NCI-H510A treated with DMSO at 0.1 percent for 48 hours (cell line): ENCODE data around the gene GPR15.

Source experiments
- DNase-seq: peaks from one replicate; lab custom pipeline; 2025; lab: John Stamatoyannopoulos, UW

GPR15 gene

DNA sequence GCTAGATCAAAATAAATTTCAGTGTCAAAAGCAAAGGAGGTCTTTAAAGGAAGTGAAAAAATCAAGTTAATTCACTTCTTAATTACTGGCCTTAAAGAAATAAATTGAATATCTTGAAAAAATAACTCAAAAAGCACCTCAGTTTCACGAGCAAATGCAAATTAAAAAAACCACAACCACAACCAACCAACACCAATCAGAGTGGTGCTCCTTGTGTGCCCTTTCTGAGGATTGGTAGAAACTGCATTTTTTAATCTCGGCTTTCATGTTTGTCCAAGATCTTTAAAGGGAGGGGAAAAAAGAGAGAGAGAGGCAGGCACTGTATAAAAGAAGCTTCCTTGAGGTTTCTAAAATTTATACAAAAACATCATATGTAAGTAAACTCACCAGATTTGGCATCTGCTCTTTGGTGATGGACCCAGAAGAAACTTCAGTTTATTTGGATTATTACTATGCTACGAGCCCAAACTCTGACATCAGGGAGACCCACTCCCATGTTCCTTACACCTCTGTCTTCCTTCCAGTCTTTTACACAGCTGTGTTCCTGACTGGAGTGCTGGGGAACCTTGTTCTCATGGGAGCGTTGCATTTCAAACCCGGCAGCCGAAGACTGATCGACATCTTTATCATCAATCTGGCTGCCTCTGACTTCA is at the start of gene GPR15:
Gene GPR15 (plus strand): TSS at position 357 of the 653 bp plus-strand sequence. CDS start 56 bp downstream, at position 413.
- no peak for DNase-seq

DNA sequence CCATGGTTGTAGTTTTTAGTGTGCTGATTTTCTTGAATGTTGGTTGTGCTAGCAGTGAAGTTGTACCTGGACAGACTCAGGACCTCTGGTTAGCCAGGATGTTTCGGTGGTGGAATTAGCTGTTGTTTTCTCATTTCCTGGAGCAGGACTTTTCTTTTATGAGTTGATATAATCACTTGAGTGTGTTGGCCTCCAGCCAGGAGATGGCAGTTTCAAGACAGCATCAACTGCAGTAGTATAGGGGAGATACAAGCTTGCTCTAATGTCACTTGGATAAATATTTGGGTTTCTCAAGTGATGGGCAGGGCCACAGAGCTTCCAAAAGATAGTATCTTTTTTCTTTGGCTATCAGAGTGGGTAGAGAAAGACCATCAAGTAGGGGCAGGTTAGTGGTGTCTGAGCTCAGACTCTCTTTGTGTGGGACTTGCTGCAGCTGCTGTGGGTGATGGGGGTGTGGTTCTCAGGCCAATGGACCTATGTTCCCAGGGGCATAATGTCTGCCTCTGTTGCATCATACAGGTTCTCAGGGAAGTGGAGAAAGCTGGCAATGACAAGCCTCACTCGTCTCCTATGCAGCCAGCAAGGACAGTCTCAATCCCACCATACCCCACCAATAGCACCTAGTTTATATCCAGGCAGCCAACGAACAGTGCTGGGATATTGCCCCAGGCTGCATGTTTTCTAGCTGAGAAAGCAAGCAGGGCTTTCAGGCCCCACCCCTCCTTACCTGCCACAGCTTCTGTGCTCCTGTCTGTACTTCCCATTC is 48.9 kb upstream of the GPR15 start:
- DNase-seq = no peak

DNA sequence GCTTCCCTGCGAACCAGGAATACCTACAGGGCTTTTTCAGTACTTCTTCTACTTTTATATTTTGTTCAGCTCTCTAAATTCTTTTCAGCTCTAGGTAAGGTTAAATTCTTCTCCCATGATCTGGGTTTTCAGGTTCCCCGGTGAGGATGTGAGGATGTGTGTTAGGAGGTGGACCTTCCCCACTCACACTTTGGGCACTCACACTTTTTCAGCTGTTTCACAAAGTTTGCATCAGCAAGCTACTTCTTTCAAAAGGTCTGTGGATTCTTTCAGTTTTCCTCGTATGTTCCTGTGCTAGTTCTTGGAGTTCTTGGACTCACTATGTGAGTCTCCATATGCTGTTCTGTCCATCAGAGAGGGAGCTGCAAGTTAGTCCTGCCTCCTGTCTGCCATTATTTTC is 48.2 kb upstream of the GPR15 start:
- DNase-seq = no peak

DNA sequence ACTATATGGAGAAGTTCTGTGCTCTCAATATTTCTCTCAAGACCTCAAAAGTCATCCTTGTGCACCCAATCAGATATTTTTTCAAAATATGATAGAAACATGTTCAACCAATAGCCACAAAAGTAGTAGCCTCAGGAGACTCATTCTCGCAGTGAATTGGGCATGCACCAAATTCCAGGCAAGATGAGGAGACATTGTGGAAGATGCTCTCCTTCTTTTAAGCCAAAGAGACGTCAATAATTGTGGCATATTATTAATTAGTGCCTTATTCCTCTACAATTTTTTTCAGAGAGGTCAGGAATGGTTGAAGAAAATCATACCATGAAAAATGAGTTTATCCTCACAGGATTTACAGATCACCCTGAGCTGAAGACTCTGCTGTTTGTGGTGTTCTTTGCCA is 34.4 kb upstream of the GPR15 start, which contains the start of gene OR5K2:
Gene OR5K2 (plus strand): TSS at position 301 of the 400 bp plus-strand sequence. CDS start 0 bp downstream, at position 301.
- no peak for DNase-seq

DNA sequence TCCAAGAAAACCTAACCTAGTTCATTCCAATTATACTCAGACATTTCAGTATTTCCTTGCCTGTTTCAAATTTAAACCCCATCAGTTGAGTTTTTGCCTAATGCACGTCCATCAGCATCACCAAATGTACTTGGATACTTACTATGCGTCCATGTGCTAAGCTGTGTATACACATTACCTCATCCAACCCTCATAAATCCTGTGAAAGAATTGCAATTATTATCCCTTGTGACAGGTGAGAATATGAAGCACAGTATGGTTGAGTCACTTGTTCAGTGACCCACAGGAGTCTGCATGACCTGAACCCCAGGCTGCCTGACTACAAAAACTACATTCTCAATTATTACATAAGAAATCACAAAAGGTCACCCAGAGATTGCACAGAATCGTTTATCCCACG is 31.8 kb upstream of the GPR15 start:
- no peak for DNase-seq

DNA sequence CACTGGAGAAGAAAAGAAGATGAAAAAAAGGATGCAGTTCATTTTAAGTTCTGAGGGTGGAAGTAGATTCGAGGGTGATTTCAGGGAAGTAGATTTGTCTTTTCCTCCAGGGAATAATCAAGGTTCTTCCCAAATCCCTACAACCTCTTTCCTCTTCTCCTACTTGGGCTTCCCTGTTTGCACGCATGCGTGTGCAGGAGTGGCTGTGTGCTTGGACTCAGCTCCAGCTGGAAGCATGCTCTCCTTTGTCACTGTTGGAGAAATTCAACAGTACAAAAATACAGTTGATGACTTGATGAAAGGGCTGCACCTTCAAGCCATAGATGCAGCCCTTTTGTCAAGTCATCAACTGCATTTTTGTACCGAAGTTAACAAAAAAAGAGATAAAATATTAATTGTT is 30.5 kb upstream of the GPR15 start:
- DNase-seq = no peak

DNA sequence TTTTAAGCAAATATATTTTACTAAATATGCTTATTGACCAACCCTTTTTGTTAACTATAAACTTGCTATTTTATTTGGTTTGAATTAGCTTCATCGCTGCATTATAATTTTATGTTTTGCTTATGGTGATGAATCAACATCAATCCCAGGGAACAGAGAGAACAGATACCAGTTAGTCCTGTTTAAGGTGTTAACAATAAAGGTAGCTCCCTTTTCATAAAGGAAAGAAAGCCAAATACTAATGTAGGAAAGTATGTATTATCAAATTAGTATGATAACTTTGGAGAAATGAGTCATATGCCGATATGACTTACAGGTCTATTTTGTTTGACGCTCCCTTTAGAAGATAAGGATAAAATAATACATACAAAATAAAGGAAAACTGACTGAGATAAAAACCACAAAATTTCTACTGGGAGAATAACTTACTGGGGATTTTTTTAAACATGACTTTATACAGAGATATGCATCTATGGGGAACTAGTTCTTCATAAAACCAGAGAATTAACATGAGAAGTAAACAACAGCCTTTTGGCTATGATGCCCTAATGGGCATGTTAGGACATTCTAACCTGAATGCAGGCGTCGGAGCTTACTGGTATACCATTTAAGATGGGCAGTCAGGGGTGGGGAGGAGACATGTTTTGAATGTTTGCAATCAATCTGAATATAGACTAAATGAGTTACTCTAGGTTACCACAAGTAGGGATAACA is 29.8 kb upstream of the GPR15 start:
- no peak for DNase-seq

DNA sequence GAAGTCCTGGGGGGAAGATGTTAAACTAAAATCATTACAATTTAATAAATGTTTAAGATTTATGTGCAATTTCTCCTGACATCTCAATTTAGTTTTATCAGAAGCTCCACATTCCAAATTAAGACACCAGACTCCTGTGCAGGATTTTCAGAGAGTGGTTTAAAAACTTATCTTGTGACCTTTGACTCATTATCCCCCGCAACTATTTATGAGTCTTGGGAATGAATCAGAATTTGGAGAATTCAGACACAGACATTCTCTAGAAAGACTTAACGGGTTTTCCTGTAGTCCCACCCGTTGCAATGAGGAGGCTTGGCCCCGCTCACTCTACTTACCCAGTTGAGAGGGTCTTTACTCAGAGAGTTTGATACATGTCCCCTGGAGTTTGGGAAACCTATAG is 27.2 kb upstream of the GPR15 start:
- DNase-seq = no peak

DNA sequence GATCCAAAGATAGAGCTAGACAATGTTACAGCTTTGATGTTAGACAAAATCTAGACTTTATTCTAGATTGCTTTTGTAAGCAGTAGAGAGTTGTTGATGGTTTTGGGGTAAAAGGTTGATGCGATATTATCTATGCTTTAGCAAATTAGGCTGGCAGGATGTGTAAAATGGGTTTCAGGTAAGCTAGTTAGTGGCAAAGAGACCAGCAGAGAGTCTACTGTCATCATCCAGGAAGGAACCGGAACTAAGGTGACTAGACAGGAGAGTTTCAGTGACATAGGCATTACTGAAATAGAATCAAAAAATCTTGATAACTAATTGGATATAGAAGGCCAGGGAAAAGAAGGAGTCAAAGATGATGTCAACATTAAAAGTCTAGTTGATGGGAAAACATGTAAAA is 23.2 kb upstream of the GPR15 start:
- DNase-seq = no peak

DNA sequence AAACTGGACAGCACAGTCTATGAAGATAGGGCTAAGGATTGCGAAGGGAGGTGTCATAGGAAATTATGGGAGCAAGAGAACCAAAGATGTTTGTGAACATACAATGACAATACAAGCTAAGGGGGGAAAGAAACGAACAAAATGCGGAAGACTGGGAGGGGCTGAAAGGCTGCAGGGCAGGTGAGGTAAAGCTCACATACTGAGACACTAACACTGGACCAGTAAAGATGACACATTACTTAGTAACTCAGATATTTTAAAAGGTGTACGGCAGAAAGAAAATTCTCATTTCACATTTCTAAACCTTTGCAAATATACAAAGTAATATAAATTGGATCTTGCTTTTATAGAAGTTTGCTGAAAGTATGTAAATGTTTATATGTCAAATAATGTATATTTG is 19.2 kb upstream of the GPR15 start:
- no peak for DNase-seq

DNA sequence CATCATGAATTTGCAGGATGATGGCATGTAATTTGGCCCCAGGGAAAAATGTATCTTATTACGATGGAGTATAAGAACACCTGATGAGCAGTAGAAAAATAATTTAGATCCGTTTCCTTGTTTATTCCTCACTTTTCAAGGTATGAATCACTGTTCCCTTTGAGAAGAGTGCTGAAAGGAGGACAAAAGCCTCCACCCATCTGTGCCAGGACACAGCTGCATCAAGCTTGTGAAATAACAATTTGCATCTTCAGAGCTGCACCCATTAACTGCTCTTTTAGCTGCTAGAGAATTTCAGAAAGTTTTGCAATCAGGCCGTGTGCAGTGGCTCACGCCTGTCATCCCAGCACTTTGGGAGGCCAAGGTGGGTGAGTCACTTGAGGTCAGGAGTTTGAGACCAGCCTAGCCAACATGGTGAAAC is 18.7 kb upstream of the GPR15 start:
- no peak for DNase-seq

DNA sequence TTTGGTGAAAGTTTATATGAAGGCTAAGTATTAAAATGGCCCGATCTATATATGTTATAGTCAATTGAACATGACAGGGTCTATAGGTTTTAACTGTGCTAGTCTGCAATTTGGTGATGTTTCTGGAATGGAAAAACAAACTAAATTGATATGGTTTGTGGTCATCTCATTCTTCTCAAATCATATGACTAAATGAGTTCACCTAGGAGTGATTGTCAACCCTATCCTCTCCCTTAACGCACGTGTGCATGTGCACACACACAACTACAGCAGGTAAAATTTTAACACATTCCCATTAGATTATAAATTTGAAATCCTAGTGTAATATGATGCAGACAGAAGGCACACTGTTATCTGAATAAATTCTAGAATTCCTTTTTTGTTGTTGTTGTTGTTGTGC is 18.0 kb upstream of the GPR15 start:
- no peak for DNase-seq

DNA sequence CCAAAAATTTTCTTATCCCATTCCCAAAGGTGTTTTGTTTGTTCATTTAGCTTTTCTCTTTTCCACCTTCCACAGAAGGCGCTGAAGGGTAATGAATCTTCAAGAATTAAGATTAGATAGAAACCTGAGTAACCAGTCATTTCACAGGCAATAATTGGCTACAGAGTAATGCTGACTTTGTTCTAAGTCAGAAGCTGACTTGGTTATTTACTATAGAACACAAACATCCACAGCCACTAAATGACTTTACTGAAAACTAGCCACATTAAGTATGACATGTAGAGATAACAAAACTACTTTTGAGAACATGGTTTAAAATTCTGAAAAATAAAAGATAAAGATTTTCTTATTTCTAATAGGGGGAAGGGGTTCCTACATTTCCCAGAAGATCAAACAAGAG is 16.8 kb upstream of the GPR15 start:
- no peak for DNase-seq

DNA sequence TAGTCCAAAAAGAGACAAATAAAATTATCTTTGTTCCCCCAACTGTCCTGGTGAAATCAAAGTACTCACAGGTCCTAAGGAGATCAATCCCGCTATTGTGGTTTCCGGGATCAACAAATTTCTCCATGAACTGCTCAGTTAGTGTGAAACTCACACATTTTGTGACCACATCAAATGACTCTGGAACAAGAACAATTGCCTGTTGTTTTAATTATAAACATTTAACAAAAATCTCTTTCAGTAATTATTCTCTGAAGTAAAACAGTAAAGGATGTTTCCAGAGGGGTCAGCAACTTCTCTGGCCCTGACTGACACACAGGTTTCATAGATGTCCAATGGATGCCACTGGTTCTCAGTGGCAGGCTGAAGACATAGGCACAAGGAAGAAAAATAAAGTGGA is 13.0 kb upstream of the GPR15 start:
- no peak for DNase-seq

DNA sequence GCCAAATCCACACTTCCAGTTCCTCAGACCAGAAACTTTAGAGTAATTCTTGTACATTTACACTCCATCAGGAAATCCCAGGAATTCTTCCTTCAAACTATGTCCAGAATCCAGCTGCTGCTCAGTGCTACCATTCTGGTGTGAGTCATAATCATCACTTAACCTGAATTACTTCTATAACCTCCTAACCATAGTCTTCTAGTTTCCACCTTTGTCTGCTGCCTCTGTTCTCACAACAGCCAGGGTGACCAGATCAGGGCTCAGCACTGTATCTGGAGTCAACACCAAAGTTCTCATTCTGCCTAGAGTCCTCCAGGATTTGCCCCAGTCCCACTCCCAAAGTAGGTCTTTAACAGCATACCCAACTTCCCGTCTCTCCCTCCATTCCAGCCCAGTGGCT is 12.4 kb upstream of the GPR15 start:
- DNase-seq = no peak

DNA sequence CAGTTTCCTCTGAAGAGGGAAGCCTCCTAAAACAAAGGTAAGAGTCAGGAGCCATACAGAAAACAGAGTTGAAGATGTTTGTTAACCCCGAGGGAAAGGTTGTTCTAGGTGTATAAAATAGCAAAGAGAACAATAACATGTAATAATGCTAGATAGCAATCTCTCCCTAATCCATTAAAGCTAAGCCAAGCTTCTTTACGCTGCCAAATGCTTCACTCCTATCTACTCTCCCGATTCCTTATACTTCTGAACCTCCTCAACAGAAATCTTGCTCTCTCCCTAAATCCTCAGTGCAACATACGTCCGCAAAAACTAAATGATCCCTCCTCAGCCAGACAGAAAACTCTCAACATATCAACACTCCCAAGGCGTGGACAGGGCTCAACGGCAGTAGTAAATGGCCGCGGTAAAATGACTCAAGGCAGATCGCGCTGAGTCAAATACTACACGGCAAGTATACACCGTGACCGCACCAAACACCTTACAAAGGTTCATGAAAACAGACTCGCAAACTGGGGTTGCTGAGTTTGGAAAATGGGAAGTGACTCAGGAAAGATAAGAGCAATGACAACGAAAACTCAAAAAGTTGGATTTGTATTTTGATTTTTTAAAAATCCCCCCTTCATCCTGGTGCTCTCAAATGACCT is 9.8 kb upstream of the GPR15 start:
- peak; percentile 29 for DNase-seq

DNA sequence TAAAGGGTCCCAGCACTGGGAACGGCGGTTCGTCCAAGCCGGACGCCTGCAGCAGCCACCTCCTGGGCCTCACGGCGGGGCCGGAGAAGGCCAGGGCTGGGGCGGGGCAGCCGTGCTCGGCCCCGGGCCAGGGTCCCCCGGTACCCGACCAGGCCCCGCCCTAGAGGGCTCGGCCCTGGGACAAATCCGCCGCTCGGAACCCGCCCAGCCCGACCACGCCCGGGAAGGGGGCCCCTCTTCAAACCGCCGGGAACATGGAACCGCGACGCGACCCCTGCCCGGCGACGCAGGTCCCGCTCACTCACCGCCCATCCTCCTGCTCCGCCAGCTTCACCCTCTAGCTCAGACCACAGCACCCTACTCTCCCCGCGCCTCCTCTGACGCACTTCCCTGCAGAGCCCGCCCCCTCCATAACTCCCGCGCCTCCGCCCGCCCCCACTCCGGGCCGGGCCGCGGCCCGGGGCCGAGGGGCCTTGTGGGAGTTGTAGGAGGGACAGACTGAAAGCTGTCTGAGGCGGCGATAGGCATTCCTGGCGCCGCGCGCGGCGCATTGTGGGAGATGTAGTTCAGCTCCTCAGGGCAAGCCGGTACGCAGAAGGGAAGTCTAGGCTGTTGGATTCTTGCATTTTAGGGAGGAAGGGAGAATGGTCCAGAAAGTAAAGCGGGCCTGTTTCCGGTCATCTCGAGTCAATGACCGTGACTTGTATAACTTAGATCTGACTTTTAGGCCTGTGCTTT is 9.1 kb upstream of the GPR15 start, which contains the start of gene CLDND1:
Gene CLDND1 (minus strand): TSS at position 359 of the 738 bp plus-strand sequence. CDS start 1,478 bp downstream, outside the sequence.
- peak; percentile 84 for DNase-seq

DNA sequence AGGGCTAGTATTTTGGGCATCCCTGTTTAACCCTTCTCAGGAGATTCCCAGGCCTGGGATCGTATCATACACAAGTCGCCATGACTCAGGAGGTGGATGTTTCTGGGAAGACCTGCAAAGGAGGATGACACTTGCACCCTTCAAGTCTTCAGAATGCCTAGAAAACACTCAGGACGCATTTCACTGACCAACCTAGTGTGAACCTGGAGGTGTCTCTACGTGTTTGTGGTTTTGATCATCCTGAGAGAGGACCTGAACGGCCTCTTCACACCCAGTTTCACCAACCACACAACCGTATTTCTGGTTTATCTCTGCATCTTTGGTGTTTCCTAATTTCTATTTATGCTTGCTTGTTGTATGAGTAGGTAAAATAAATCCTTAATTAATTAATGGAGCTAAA is 6.3 kb upstream of the GPR15 start:
- no peak for DNase-seq

DNA sequence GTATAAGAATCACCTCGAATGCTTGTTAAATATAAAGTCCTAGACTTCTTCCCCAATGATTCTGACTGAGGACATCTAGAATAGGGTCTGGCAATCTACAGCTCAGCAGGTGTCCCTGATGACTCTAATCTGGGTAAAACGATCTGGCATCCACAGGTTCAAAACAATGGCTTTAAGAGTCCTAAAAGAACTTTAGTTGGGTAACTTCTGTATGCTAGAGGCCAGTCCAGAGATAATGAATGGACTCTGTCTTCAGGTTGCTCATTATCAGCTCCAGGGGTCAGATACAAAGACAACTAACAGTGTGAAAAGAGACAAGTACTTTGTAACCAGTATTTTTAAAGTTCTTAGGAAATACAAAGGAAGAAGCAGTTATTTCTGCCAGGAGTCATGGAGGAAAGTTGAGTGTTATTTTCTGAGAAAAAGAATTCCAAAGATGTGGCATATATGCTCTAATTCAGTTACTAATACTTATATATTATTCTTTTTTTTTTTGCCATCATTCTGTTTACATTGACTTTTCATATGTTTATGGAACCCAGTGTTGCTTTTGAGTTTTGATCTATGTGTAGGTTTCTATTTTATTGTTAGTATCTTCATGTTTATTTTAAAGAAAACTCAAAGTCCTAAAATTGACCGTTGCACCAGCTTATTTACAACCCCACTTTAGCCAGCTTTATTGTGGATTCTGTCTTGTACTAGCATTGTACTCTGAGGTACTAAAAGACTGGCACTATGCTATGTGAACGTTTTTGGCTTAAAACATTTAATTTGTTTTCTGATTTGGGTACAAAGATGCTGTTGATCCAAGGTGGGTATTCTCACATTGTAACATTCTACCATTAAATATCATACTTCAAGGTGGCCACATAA is 3.1 kb upstream of the GPR15 start:
- no peak for DNase-seq

DNA sequence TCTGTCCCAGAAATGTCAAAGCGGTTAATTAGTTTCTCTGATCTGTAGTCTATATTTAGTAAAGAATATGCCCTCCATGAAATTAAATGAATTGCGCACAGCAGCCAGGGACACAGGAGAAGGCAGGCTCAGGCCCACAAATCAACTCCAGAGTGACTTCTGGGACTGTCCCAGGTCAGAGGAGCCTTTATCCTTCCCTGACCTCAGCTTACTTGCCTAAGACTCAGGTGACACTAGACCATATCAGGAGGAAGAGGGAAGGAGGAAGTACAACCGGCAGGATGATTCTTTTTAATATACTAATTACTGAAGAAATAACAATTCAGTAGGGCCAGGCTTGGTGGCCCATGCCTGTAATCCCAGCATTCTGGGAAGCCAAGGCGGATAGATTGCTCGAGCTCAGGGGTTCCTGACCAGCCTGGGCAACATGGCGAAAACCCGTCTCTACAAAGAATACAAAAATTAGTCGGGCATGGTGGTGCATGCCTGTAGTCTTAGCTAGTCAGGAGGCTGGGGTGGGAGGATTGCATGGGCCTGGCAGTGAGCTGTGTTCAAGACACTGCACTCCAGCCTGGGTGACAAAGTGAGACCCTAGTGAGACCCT is 1.8 kb upstream of the GPR15 start:
- DNase-seq = no peak
